ENCODE data around the gene FOXC2. TPM values are rescaled to one million over a fixed set of nuclear protein-coding genes. Genes with fewer than 3 reads are reported as not detected.

Gene FOXC2
- total RNA-seq, 4 donors from 2014 or later: 0.38 TPM; not detected in 3

- no peak for TF ChIP-seq CTCF (IDR thresholded peaks at IDR 0.05; ENCODE audit: low read depth)
Measured at GRCh38 chr16:86533076-86533475, 33.6 kb upstream of the FOXC2 start.

- no peak for TF ChIP-seq CTCF (IDR thresholded peaks at IDR 0.05; ENCODE audit: low read depth)
Measured at GRCh38 chr16:86533767-86534351, 32.8 kb upstream of the FOXC2 start.

- no peak for TF ChIP-seq CTCF (IDR thresholded peaks at IDR 0.05; ENCODE audit: low read depth)
Measured at GRCh38 chr16:86534779-86535615, 31.6 kb upstream of the FOXC2 start.

- TF ChIP-seq CTCF (IDR thresholded peaks at IDR 0.05; ENCODE audit: low read depth): no peak
Measured at GRCh38 chr16:86536621-86537020, 30.0 kb upstream of the FOXC2 start.

- TF ChIP-seq CTCF (IDR thresholded peaks at IDR 0.05; ENCODE audit: low read depth): no peak
Measured at GRCh38 chr16:86537486-86537885, 29.1 kb upstream of the FOXC2 start.

GRCh38 chr16:86538196-86538780 lies 28.3 kb upstream of the FOXC2 start:
- no peak for TF ChIP-seq CTCF (IDR thresholded peaks at IDR 0.05; ENCODE audit: low read depth)

- no peak for TF ChIP-seq CTCF (IDR thresholded peaks at IDR 0.05; ENCODE audit: low read depth)
Measured at GRCh38 chr16:86540894-86541293, 25.7 kb upstream of the FOXC2 start.

Data from subcutaneous adipose tissue (tissue), 4 donors.